Endometrium (tissue), 2 donors: ENCODE results near the gene TNS3.
"Not testable (repeated sequence)": the region's sequence is repeated elsewhere in the genome, so short reads cannot be mapped to it uniquely, and the experiment has no call there.

Experiments used
- FAIRE-seq: peaks from 2 replicates; lab custom pipeline; 2012; peaks lifted over from hg19 to GRCh38; lab: Jason Lieb, UNC
- donor health status: control.
- donor health status: control.

The TNS3 gene

DNA sequence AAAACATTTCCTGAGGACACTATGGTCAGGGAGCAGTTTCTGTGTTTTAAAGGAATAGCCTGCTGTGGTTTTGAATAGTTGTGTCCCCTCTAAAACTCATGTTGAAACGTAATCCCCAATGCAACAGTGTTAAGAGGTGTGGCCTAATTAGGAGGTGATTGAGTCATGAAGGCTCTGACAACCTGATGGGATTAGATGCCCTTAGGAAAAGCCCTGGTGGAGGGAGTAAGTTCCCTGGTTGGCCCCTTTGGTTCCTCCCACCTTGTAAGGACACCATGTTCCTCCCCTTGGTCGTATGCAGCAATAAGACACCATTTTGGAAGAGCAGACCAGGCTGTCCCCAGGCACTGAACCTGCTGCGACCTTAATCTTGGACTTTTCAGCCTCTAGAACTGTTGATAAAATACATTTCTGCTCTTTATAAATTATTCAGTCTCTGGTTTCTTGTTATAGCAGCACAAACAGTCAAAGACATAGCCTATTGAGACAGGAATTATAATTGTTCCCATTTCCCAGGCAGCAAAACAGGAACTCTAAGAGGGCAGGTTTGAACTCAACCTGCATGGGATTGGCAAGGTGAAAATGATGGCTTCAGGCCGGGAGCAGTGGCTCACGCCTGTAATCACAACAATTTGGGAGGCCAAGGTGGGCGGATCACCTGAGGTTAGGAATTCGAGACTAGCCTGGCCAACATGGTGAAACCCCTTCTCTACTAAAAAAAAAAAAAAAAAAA, 20.5 kb upstream of the TNS3 start:
- FAIRE-seq: no peak

DNA sequence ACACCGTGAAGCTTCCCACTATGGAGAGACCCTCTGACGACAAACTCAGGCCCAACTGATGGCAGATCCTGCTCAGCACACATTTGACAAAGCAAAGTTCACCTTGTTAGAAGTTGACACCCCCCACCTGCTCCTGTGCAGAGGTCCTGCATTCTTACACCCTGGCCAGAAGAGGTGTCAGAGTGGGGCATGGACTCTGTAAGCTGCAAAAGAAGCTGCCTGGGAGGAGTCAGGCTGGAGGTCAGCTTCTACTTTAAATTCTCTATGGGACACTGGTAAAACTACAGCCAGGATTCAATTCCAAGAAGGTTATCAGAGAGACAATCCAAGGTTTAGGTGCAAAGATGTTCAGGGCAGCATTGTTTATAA, 20.0 kb upstream of the TNS3 start:
- no peak for FAIRE-seq

DNA sequence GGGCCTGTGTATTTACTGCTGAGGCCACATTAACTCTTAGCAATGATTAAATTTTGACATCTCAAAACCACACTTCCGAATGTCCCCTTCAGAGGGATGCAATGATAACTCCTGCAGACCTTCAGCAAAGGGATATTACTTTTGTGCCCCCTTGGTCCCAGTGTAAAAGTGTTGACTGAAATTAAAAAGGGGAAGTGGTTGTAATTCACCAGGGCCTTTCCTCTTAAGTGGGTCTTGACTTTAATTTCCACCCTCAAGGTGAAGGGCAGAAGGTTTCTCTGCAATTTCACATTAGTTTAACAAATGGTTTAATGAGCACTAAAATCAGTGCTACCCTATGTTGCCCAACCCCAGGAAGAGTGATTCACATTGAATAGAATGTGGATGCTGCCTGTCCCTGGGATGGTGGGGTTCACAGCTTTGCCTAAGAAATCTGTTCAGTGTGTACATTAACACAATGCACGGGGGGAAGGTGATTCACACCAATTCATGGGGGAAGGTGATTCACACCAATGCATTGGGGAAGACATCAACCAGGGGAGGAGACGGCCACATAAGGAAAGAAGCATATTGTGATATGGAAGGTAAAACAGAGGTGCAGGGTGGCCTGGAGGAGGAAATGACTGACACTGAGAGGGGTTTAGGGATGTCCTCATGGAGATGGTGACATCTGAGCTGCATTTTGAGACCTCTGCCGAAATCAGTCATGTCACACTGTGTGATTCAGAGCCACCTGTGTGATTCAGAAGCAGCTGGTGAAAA, 19.4 kb upstream of the TNS3 start:
- FAIRE-seq: no peak

DNA sequence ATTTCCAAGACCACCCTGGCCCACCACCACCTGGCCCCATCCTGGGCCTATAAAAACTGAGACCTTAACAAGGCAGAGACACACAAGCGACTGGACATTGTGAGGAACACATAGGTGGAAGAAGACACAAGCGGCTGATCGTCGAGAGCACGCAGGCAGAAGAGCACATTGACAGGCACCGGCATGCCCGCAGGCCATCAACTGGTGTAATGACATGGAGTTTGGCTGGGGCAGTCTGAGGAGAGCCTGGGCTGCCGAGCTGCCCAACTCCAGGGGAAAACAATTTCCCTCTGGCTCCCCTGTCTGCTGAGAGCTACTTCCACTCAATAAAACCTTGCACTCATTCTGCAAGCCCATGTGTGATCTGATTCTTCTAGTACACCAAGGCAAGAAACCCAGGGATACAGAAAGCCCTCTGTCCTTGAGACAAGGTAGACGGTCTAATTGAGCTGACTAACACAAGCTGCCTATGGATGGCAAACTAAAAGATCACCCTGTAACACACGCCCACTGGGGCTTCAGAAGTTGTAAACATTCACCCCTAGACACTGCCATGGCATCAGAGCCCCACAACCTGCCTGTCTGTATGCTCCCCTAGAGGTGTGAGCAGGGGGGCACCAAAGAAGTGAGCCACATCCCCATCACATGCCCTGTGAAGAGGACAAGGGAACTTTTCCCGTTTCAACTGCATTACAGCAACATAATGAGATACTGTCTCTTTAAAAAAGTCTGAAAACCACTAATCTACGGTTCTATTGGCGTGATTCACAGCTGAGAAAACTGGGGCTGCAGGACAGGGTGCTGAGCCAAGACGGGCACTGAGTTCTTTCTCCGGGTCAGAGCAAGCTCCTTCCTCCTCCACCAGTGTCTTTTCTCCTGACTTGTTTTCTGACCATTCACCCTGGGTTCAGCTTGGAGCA, 18.5 kb upstream of the TNS3 start:
- no peak for FAIRE-seq

DNA sequence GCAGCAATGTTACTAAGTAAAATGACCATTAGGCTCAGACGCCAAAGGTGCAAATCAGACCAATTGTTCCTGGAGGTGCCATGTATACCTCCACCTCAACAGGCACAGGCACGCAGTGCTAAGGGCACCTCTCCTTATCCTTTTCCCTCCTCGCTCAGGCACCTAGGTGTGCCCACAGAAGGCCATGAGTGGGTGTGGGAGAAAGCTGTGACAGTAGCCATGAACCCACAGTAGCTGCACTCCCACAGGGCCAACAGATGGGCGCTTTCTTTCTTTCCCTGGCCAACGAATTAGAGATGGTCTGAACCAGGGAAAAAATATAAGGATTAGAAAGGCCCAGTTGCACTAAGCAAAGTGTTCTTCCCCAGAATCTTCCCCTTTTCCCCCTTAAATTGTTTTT, 15.5 kb upstream of the TNS3 start:
- no peak for FAIRE-seq

DNA sequence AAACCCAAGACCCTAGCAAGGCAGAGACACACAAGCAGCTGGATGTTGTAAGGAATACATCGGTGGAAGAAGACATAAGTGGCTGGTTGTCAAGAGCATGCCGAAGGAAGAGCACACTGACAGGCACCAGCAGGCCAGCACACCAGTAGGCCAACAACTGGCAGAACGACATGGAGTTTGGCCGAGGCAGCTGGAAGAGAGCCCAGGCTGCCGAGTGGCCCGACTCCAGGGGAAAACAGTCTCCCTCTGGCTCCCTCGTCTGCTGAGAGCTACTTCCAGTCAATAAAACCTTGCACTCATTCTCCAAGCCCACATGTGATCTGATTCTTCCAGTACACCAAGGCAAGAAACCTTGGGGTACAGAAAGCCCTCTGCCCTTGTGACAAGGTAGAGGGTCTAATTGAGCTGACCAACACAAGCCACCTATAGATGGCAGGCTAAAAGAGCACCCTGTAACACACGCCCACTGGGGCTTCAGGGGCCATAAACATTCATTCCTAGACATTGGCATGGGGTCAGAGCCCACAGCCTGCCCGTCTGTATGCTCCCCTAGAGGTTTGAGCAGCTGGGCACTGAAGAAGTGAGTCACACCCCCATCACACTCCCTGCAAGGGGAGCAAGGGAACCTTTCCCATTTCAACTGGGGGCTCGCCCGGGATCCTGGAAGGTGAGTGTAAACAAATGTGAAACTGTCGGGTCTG, 14.7 kb upstream of the TNS3 start:
- no peak for FAIRE-seq

DNA sequence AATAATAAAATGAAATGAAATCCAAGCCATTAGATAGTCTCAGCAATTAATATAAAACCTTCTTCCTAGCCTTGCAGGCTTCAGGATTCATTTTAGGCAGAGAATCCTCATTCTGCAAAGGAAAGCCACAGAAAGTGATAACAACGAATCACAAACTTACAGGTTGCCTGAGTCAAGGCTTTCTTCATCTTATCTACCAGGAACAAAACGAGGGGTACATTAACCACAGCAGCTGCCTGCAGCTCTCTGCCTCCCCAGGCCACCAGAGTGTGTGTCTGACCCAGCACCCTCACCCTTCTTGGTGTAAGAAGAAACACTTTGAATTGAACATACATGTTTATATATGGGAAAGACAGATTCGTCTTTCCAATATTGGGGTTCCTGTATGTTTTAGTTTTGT, 12.5 kb upstream of the TNS3 start:
- no peak for FAIRE-seq

DNA sequence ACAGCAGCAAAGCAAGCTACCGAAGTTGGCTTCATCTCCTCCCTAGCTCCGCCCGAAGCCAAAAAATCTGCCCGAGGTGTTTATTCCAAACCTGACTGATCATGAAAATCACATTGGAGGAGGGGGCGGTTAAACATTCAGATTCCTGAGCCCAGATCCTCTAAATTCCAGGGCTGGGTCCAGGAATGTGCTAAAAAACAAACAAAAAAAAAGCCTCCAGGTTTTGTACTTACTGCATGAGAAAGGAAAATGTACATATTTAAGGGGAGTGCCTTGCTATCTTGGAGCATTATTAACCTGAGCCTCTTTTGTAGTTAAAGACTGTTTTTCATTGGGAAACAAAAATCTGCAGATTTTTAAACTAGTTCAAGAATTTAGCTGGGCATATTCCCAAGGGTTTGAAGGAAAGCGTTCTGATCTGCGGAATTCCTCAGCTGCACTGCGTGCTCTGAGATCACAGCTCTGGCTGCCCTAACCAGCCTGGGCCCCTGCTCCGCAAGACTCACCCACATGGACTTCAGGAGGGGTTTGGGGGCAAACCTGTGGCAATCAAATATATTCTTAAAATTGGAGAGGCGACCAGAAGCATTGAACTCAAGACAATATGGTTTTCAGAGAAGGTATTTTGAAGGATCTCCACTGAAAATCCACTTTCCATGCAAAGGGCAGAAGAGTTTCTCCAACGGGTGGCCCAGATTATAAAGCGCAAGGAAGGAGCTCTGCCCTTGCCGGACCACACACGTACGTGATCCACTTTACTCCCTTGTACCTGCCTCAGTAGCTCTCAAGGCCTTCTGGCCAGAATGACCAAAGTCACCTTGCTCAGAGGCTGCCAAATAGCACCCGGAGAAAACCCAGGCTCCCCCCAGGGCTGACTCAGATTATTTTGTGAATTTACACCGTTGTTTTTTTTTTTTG, 10.0 kb upstream of the TNS3 start:
- FAIRE-seq: no peak

DNA sequence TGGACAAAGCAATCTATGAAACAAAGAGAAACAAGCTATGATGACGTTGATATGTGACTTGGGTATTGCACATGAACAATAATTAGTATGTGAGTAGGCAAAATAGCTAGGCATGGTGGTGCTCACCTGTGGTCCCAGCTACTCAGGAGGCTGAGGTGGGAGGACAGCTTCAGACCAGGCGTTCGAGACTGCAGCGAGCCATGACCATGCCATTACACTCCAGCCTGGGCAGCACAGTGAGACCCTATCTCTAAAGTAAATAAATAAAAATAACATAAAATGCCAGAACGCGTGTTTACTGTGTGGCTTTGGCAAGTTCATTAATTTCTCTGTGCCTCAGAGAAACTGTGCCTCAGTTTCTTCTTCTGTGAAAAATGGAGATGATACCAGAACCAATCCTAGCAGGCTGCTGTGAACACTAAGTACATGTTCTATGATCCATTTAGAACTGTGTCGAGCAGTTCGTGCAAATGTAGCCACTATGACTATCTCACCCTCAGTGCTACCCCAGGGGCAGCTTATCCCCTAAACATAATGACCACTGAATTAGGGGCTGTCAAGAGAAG, 9.3 kb upstream of the TNS3 start:
- no peak for FAIRE-seq

DNA sequence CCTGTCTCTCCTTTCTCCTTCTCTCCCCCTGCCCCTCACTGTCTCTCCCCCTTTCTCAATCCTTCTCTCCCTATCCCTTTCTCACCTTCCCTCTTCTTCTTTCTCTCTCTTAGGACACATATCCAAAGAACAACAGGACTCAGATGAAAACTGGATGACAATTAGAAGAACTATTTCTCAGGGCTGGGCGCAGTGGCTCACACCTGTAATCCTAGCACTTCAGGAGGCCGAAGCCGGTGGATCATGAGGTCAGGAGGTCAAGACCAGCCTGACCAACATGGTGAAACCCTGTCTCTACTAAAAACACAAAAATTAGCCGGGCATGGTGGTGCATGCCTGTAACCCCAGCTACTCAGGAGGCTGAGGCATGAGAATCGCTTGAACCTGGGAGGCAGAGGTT, 8.3 kb upstream of the TNS3 start:
- FAIRE-seq: not testable (repeated sequence)

DNA sequence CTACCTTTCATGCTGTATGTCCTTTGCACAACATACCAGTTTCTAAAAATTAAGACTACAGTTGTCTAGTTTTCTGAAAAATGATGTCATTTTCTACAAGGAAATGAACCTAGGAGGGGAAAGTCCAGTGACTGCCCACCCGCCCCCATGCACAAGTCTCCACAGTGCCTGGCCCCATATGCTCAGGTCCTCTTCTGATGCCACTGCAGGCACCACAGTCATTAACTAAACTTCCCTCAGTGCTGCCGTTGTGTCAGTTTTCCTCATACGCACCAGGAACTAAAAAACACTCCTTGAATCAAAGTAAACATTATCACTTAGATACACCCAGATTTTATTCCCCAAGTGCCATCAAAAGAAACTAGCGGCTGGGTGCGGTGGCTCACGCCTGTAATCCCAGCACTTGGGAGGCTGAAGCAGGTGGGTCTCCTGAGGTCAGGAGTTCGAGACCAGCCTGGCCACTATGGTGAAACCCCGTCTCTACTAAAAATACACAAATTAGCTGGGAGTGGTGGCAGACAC, 6.9 kb upstream of the TNS3 start:
- no peak for FAIRE-seq

DNA sequence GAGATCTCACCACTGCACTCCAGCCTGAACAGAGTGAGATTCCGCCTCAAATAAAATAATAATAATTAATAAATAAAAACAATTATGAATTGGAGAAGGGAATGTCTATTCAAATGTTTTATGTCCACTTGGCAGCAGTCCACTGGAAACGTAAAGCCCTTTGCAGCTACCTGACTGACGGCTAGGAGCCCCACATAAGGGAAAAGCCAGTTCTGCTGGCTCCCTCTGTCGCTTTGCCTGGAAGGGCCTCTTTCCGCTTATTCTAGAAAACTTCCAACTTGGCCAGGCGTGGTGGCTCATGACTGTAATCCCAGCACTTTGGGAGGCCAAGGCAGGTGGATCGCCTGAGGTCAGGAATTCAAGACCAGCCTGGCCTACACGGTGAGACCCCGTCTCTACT, 6.1 kb upstream of the TNS3 start:
- no peak for FAIRE-seq

DNA sequence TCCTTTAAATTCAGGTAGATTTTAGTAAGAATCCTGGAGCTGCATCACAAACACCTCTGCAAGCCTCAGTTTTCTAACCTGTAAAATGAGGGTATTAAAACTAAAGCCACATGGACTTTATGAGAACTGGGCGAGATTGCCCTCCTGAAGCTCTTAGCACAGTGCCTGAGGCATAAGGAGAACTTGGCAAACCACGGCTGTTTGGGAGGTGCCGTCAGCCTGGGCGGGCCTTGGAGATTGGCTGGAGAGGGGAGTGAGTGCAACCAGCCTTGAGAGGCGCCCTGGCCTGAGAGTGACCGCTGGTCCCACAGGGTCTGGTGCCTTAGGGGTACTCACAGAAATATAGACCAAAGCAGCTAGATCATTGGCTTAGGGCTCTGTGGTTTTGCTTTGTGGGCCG, 5.4 kb upstream of the TNS3 start:
- no peak for FAIRE-seq

DNA sequence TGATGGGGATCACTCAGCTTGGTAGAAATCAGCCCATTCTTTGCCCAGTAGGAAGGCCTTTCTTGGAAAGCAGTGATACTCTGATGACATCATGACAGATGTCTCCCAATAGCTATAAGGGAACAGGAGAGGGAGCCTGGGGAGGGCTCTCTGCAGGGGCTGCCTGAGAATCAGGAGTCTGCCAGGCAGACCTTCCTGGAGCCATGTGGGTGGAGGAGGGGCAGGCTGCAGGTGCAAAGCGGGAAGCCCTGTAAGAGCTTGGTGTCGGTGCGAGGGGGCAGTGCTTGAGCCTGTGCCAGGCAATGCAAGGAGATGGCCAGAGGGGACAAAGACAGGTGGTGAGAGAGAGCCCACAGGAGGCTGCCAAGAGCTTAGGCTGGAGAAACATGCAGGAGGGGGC, 5.0 kb upstream of the TNS3 start:
- FAIRE-seq: no peak

DNA sequence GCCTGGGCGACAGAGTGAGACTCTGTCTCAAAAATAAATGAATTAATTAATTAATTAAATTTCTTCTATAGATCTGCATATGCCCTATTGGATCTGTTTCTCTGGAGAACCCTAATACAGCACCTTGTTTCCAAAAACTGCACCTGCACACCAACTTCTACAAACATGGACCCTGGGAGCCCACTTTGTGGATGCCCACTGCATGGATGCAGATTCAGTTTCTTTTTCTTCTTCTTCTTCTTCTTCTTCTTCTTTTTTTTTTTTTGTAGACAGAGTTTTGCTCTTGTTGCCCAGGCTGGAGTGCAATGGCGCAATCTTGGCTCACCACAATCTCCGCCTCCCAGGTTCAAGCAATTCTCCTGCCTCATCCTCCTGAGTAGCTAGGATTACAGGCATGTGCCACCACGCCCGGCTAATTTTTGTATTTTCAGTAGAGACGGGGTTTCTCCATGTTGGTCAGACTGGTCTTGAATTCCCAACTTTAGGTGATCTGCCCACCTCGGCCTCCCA, 4.3 kb upstream of the TNS3 start:
- not testable (repeated sequence) for FAIRE-seq

DNA sequence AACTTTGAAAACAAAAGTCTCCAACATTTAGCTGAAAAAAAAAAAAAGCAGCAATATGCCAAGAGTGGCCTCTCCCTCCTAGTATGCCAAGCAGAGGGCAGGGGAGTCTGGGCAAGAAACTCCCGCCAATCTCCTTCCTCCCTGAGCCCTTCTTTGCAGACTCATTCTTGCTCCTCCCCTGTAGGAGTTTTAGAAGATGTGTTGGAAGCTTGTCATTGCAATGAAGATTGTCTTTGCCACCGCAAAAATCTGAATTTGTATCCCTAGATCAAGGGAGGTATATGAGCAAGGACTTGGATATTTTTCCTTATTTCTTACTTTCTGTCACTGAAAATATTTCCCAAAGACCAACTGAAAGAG, 2.6 kb upstream of the TNS3 start:
- no peak for FAIRE-seq

DNA sequence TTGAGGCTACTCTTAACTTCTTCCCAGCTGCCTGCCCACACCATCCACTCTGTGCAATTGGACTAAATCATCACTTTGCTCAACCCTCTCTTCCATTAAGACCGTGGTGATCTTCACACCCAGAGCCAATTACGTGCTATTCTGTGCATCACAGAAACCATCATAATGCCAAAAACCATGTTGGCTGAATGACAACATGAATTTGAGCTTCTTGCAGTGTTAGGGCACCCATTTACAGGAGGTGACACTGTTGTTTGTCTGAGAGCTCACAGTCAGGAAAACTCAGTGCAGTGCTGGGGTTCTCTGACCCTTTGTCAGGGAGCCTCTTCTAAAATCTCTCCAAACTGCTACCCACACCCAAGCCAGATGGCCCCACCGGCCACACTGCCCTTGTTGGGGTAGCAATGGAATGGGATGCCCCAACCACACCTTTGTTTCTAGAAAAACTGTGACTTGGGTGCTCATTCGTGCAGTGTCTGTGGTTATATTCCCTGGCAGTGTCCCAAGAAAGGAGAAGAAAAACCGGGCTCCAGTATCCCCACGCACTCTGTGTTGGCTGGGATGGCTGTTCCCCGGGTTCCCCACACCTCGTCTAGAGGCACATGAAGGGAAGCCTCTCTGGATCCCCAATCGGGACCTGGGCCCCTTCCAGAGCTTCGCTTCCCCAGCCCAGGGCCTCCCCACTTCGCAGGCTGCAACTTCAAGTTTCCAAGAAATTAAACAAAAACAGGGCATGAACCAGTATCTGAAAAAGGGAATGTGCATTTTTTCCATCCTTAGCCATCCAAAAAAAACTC, 2.0 kb upstream of the TNS3 start:
- FAIRE-seq: no peak

DNA sequence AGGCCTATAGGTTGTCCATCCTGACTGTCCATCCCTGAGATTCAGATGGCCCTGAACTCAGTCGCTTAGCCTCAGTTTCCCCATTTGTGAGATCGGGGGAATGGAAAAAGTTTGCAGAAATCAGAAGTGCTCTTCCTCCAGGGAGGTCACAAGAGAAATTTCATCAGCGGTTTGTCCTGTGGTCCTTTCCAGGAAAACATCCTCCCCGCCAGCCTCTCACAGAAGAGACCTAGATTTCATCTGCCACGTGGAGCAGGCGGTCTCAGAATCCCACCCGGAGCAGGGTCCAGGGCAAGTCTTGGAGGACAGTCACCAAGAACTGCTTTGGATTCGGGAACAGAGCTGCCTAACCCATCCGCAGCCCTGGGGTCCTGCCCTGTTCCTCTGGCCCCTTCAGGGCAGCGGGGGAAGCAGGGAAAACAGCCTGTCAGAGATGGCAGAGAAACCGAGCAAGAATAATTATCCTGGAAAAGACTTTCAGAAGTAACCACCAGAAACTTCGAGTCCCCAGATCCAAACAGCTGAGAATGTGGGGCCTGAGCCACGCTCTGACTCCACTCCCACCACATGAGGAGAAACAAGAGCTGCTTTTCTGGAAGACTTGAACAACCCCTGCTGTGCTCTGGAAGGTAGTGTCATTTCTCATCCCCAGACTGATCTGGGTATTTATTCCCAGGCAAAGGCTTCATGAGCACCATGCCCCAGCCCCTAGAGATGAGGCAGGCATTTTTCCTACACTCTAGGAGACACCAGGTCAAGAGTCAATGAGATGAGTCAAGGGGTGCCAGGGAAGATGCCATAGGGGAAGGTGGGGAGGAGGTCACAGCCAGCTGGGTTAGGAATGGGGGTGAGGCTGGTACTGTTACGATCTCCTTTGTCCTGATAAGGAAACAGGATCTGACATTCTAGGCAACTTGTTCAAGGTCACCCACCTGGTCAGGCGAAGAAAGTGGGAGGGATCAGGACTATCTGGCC, 1.1 kb upstream of the TNS3 start:
- FAIRE-seq: no peak
